NCI-H2107 treated with DMSO at 0.1 percent for 48 hours (cell line): ENCODE data around the gene GALNT13.

ENCODE experiments used
- DNase-seq: peaks from one replicate; lab custom pipeline; 2025; ENCODE audit not compliant: unreplicated experiment; lab: John Stamatoyannopoulos, UW

GALNT13 gene

GRCh38 chr2:154120706-154121105 is 249.0 kb downstream of the GALNT13 start:
- DNase-seq: no peak

- DNase-seq: no peak
These were observed 254.2 kb downstream of the GALNT13 start for GRCh38 chr2:154125891-154126290.

- no peak for DNase-seq
These were observed 259.1 kb downstream of the GALNT13 start for GRCh38 chr2:154130821-154131220.

GRCh38 chr2:154132827-154133226 is 261.1 kb downstream of the GALNT13 start:
- DNase-seq: no peak

GRCh38 chr2:154133823-154134222 is 262.1 kb downstream of the GALNT13 start:
- DNase-seq: no peak

GRCh38 chr2:154140249-154141025 is 268.7 kb downstream of the GALNT13 start:
- DNase-seq: no peak

GRCh38 chr2:154142480-154142879 is 270.8 kb downstream of the GALNT13 start:
- no peak for DNase-seq

GRCh38 chr2:154143105-154143504 is 271.4 kb downstream of the GALNT13 start:
- DNase-seq: no peak

GRCh38 chr2:154158101-154158500 is 286.4 kb downstream of the GALNT13 start:
- DNase-seq: no peak

GRCh38 chr2:154161286-154161685 is 289.6 kb downstream of the GALNT13 start:
- DNase-seq: no peak

- no peak for DNase-seq
These were observed 298.7 kb downstream of the GALNT13 start for GRCh38 chr2:154170400-154170799.

GRCh38 chr2:154173164-154173563 is 301.4 kb downstream of the GALNT13 start:
- no peak for DNase-seq

GRCh38 chr2:154173919-154174318 is 302.2 kb downstream of the GALNT13 start:
- no peak for DNase-seq

GRCh38 chr2:154182008-154182407 is 310.3 kb downstream of the GALNT13 start:
- DNase-seq: no peak

- no peak for DNase-seq
These were observed 316.2 kb downstream of the GALNT13 start for GRCh38 chr2:154187948-154188347.

GRCh38 chr2:154189953-154190352 is 318.2 kb downstream of the GALNT13 start:
- no peak for DNase-seq

- no peak for DNase-seq
These were observed 321.5 kb downstream of the GALNT13 start for GRCh38 chr2:154193246-154193645.

- DNase-seq: no peak
These were observed 323.4 kb downstream of the GALNT13 start for GRCh38 chr2:154194909-154195643.

- DNase-seq: no peak
These were observed 324.0 kb downstream of the GALNT13 start for GRCh38 chr2:154195644-154196195.

- no peak for DNase-seq
These were observed 327.1 kb downstream of the GALNT13 start for GRCh38 chr2:154198866-154199265.

GRCh38 chr2:154203206-154203605 is 331.5 kb downstream of the GALNT13 start:
- DNase-seq: no peak

GRCh38 chr2:154203902-154204301 is 332.2 kb downstream of the GALNT13 start:
- DNase-seq: no peak
